GM23338 (cell line): ENCODE data around the gene CDC42SE1. TPM values are rescaled to one million over a fixed set of nuclear protein-coding genes. Genes with fewer than 3 reads are reported as not detected.

Experiments
- ATAC-seq: fragments of 200-7000 bp; cut with Tn5 transposase; 3 replicates; pipeline ENCODE4 v1.9.1; 2020
- DNase-seq: peaks from one replicate; pipeline ENCODE4 v3.0.0-alpha.2; 2015; ENCODE audit warnings: low spot score
- H2AFZ ChIP-seq: fragments of 200-600 bp; sonication (generic); 2 replicates; pipeline ENCODE4 v1.8.0; 2016; ENCODE audit warnings: antibody characterized with exemption, mild to moderate bottlenecking, moderate library complexity
- H3F3A ChIP-seq: fragments of 200-600 bp; sonication (generic); replicated peaks from 2 replicates; pipeline ENCODE4 v1.8.0; 2017; ENCODE audit warnings: antibody characterized with exemption, mixed run types, low read depth
- H3K27ac ChIP-seq: fragments of 200-600 bp; sonication (generic); 2 replicates; pipeline ENCODE4 v1.6.1; 2016; ENCODE audit warnings: low read depth
- H3K27me3 ChIP-seq: fragments of 200-600 bp; sonication (generic); 2 replicates; pipeline ENCODE4 v1.8.0; 2016; ENCODE audit warnings: mild to moderate bottlenecking, mixed run types, moderate library complexity; ENCODE audit not compliant: insufficient read depth
- H3K36me3 ChIP-seq: fragments of 200-600 bp; sonication (generic); 2 replicates; pipeline ENCODE4 v1.8.0; 2016; ENCODE audit warnings: mild to moderate bottlenecking; ENCODE audit not compliant: insufficient read depth
- H3K4me1 ChIP-seq: fragments of 200-600 bp; sonication (generic); 2 replicates; pipeline ENCODE4 v1.8.0; 2016; ENCODE audit warnings: mild to moderate bottlenecking, moderate library complexity; ENCODE audit not compliant: insufficient read depth
- H3K4me2 ChIP-seq: fragments of 200-600 bp; sonication (generic); 2 replicates; pipeline ENCODE4 v1.7.1; 2017; ENCODE audit warnings: mixed run types
- H3K4me3 ChIP-seq: fragments of 200-600 bp; sonication (generic); 2 replicates; pipeline ENCODE4 v1.6.1; 2016; ENCODE audit warnings: mixed run types
- H3K79me2 ChIP-seq: fragments of 200-600 bp; sonication (generic); replicated peaks from 2 replicates; pipeline ENCODE4 v1.8.0; 2017; ENCODE audit warnings: mild to moderate bottlenecking; ENCODE audit not compliant: insufficient read depth
- H3K9me2 ChIP-seq: fragments of 200-600 bp; sonication (generic); 2 replicates; pipeline ENCODE4 v1.8.0; 2017; ENCODE audit not compliant: insufficient read depth
- H4K20me1 ChIP-seq: fragments of 200-600 bp; sonication (generic); replicated peaks from 2 replicates; pipeline ENCODE4 v1.8.0; 2017; ENCODE audit warnings: mild to moderate bottlenecking; ENCODE audit not compliant: insufficient read depth
- H3K27ac Mint-ChIP-seq: 2 replicates; pipeline ENCODE4 v1.8.0; 2020; ENCODE audit warnings: inconsistent platforms, mild to moderate bottlenecking, moderate library complexity, mixed read lengths
- H3K27me3 Mint-ChIP-seq: 3 replicates; pipeline ENCODE4 v1.8.0; 2022; ENCODE audit warnings: low read depth, mild to moderate bottlenecking, moderate library complexity, mixed read lengths, inconsistent platforms; ENCODE audit not compliant: insufficient read depth, poor library complexity
- H3K36me3 Mint-ChIP-seq: 3 replicates; pipeline ENCODE4 v1.8.0; 2021; ENCODE audit warnings: low read depth, mild to moderate bottlenecking, inconsistent platforms, moderate library complexity, mixed read lengths
- H3K4me1 Mint-ChIP-seq: 3 replicates; pipeline ENCODE4 v1.8.0; 2020; ENCODE audit warnings: mild to moderate bottlenecking, inconsistent platforms, mixed read lengths
- H3K4me3 Mint-ChIP-seq: 3 replicates; pipeline ENCODE4 v1.8.0; 2021; ENCODE audit warnings: moderate library complexity, mild to moderate bottlenecking, inconsistent platforms, mixed read lengths
- H3K9me3 Mint-ChIP-seq: 3 replicates; pipeline ENCODE4 v1.8.0; 2020; ENCODE audit warnings: moderate library complexity, mild to moderate bottlenecking, inconsistent platforms, mixed read lengths
- CREB1 ChIP-seq: fragments of 250-450 bp; sonication (Bioruptor Pico); IDR thresholded peaks from 2 replicates; pipeline ENCODE4 v1.5.0; 2020; ENCODE audit warnings: low read depth, mild to moderate bottlenecking, moderate library complexity
- CTCF ChIP-seq, 2 experiments: fragments of 200-600 bp in 1 of 2; sonication (generic) in 1 of 2; conservative IDR thresholded peaks; 2 replicates each; pipeline versions ENCODE4 v1.5.1 to v1.6.1; 2016 to 2017; ENCODE audit warnings: antibody characterized with exemption in 2 of 2, low read depth in 2 of 2, mild to moderate bottlenecking in 2 of 2, moderate library complexity in 1 of 2
- EZH2 ChIP-seq: fragments of 200-600 bp; sonication (generic); IDR thresholded peaks from one replicate; pipeline ENCODE4 v1.8.0; 2017; ENCODE audit warnings: antibody characterized with exemption, mild to moderate bottlenecking, low read depth; ENCODE audit not compliant: unreplicated experiment
- REST ChIP-seq: IDR thresholded peaks from one replicate; pipeline ENCODE4 v1.6.1; 2018; ENCODE audit warnings: antibody characterized with exemption; ENCODE audit not compliant: unreplicated experiment
- STAT1 ChIP-seq: IDR thresholded peaks from one replicate; pipeline ENCODE4 v1.6.1; 2016; ENCODE audit warnings: antibody characterized with exemption; ENCODE audit not compliant: unreplicated experiment
- ZNF114 ChIP-seq: fragments of 250-450 bp; sonication (Bioruptor Pico); IDR thresholded peaks from 2 replicates; pipeline ENCODE4 v1.5.0; 2020; ENCODE audit warnings: mild to moderate bottlenecking, moderate library complexity
- polyA plus RNA-seq: library from polyadenylated mRNA; unstranded; fragments of >200 nt; fragmentation: Nextera tagmentation; extraction: Ambion mirVana; gene quantifications from 2 replicates; pipeline ENCODE4 v1.2.1, GENCODE V29; 2016
- total RNA-seq: library from RNA; depleted of rRNA; stranded (reverse); fragments of >200 nt; shearing (Covaris generic); gene quantifications from 2 replicates; pipeline ENCODE4 v1.2.3, GENCODE V29; 2014
- TF ChIP-seq, protein P1 (sequence below): fragments of 250-450 bp; sonication (Bioruptor Pico); IDR thresholded peaks from 2 replicates; pipeline ENCODE4 v1.5.0; 2020; ENCODE audit warnings: mild to moderate bottlenecking, moderate library complexity

Gene CDC42SE1
- total and polyA plus RNA-seq, 2 experiments from 2014 or later, result 18.3 to 49.1 TPM

- H3K4me1 ChIP-seq, result peaks cover 29% of the 10 kb centered on the region
- peak overlapping the region; percentile 87 for H3K4me2 ChIP-seq
- 0 out of 2 replicates have a peak overlapping the region, but pooled peaks have one; percentile 3 for H3K27ac ChIP-seq
Observed at GRCh38 chr1:151061704-151062103, 2.3 kb upstream of the CDC42SE1 start.

More at GRCh38 chr1:151061704-151062103, 2.3 kb upstream of the CDC42SE1 start:
- no peaks in the 10 kb centered on the region for H3K36me3 ChIP-seq
- Mint-ChIP-seq H3K27ac (peak overlapping the region; percentile 93; the same call in 1 of the 2 replicates), H3K4me3 (peak overlapping the region; percentile 90), H3K36me3 (peaks cover 34% of the 10 kb centered on the region), H3K4me1 (peaks cover 40% of the 10 kb centered on the region), H3K27me3 (peaks cover 17% of the 10 kb centered on the region), H3K9me3 (no peaks in the 10 kb centered on the region)
- TF ChIP-seq ZNF114 (CRISPR knock-in tag), result no peak
- TF ChIP-seq CREB1 (CRISPR knock-in tag), result no peak
- TF ChIP-seq CTCF (conservative IDR thresholded peaks at IDR 0.05; ENCODE audit: low read depth in 2 of 2), result no peak
- TF ChIP-seq REST, result no peak
- TF ChIP-seq, protein P1, sequence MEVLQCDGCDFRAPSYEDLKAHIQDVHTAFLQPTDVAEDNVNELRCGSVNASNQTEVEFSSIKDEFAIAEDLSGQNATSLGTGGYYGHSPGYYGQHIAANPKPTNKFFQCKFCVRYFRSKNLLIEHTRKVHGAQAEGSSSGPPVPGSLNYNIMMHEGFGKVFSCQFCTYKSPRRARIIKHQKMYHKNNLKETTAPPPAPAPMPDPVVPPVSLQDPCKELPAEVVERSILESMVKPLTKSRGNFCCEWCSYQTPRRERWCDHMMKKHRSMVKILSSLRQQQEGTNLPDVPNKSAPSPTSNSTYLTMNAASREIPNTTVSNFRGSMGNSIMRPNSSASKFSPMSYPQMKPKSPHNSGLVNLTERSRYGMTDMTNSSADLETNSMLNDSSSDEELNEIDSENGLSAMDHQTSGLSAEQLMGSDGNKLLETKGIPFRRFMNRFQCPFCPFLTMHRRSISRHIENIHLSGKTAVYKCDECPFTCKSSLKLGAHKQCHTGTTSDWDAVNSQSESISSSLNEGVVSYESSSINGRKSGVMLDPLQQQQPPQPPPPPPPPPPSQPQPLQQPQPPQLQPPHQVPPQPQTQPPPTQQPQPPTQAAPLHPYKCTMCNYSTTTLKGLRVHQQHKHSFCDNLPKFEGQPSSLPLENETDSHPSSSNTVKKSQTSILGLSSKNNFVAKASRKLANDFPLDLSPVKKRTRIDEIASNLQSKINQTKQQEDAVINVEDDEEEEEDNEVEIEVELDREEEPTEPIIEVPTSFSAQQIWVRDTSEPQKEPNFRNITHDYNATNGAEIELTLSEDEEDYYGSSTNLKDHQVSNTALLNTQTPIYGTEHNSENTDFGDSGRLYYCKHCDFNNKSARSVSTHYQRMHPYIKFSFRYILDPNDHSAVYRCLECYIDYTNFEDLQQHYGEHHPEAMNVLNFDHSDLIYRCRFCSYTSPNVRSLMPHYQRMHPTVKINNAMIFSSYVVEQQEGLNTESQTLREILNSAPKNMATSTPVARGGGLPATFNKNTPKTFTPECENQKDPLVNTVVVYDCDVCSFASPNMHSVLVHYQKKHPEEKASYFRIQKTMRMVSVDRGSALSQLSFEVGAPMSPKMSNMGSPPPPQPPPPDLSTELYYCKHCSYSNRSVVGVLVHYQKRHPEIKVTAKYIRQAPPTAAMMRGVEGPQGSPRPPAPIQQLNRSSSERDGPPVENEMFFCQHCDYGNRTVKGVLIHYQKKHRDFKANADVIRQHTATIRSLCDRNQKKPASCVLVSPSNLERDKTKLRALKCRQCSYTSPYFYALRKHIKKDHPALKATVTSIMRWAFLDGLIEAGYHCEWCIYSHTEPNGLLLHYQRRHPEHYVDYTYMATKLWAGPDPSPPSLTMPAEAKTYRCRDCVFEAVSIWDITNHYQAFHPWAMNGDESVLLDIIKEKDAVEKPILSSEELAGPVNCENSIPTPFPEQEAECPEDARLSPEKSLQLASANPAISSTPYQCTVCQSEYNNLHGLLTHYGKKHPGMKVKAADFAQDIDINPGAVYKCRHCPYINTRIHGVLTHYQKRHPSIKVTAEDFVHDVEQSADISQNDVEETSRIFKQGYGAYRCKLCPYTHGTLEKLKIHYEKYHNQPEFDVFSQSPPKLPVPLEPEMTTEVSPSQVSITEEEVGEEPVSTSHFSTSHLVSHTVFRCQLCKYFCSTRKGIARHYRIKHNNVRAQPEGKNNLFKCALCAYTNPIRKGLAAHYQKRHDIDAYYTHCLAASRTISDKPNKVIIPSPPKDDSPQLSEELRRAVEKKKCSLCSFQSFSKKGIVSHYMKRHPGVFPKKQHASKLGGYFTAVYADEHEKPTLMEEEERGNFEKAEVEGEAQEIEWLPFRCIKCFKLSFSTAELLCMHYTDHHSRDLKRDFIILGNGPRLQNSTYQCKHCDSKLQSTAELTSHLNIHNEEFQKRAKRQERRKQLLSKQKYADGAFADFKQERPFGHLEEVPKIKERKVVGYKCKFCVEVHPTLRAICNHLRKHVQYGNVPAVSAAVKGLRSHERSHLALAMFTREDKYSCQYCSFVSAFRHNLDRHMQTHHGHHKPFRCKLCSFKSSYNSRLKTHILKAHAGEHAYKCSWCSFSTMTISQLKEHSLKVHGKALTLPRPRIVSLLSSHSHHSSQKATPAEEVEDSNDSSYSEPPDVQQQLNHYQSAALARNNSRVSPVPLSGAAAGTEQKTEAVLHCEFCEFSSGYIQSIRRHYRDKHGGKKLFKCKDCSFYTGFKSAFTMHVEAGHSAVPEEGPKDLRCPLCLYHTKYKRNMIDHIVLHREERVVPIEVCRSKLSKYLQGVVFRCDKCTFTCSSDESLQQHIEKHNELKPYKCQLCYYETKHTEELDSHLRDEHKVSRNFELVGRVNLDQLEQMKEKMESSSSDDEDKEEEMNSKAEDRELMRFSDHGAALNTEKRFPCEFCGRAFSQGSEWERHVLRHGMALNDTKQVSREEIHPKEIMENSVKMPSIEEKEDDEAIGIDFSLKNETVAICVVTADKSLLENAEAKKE (CRISPR knock-in tag), result no peak
- no peak for TF ChIP-seq STAT1
- TF ChIP-seq EZH2, result no peak
- peak overlapping the region; percentile 72 for H3K4me3 ChIP-seq
- no peaks in the 10 kb centered on the region for H3K27me3 ChIP-seq
- peaks cover 14% of the 10 kb centered on the region; the same call in 1 of the 2 replicates for H4K20me1 ChIP-seq
- no peak for DNase-seq
- no peak overlapping the region for H2AFZ ChIP-seq
- peaks cover 86% of the 10 kb centered on the region for H3K79me2 ChIP-seq
- peaks cover 7% of the 10 kb centered on the region; the same call in 1 of the 2 replicates for H3F3A ChIP-seq
- ATAC-seq, result no peak
- no peaks in the 10 kb centered on the region for H3K9me2 ChIP-seq
